OCI-LY3 (cell line): ENCODE measurements around the gene WDR37.

Source experiments
- H2AFZ ChIP-seq: fragments of 200-600, 300-600 bp; shearing (Covaris generic); 2 replicates; pipeline ENCODE4 v1.6.0; 2014; ENCODE audit warnings: antibody characterized with exemption, low read depth, low read length
- H3K27ac ChIP-seq: fragments of 200-600, 300-600 bp; sonication (generic); 2 replicates; pipeline ENCODE4 v1.5.1; 2014; ENCODE audit warnings: mild to moderate bottlenecking, low read length, moderate library complexity, mixed read lengths
- H3K27me3 ChIP-seq: fragments of 200-600, 300-600 bp; sonication (generic); 2 replicates; pipeline ENCODE4 v1.6.1; 2014; ENCODE audit warnings: low read depth, low read length, mixed read lengths
- H3K36me3 ChIP-seq: fragments of 200-600, 300-600 bp; sonication (generic); replicated peaks from 2 replicates; pipeline ENCODE3; 2014; ENCODE audit warnings: low read depth, low read length, mixed read lengths
- H3K4me1 ChIP-seq: fragments of 300-600, 200-600 bp; sonication (generic); 2 replicates; pipeline ENCODE4 v1.6.1; 2014; ENCODE audit warnings: low read length, mixed read lengths
- H3K4me2 ChIP-seq: fragments of 200-600, 300-600 bp; sonication (generic); 2 replicates; pipeline ENCODE4 v1.6.1; 2014; ENCODE audit warnings: low read length, mixed read lengths
- H3K4me3 ChIP-seq: fragments of 300-600, 200-600 bp; sonication (generic); 2 replicates; pipeline ENCODE4 v1.5.1; 2014; ENCODE audit warnings: antibody characterized with exemption, mild to moderate bottlenecking, low read length, moderate library complexity
- H3K79me2 ChIP-seq: fragments of 300-600, 200-600 bp; shearing (Covaris generic); 2 replicates; pipeline ENCODE4 v1.6.1; 2014; ENCODE audit warnings: mild to moderate bottlenecking, low read length, mixed read lengths
- H3K9ac ChIP-seq: fragments of 300-600, 200-600 bp; shearing (Covaris generic); 2 replicates; pipeline ENCODE4 v1.6.0; 2014; ENCODE audit warnings: mild to moderate bottlenecking, low read length, moderate library complexity
- H3K9me3 ChIP-seq: fragments of 200-600, 300-600 bp; shearing (Covaris generic); 2 replicates; pipeline ENCODE4 v1.6.1; 2014; ENCODE audit warnings: low read length, mixed read lengths; ENCODE audit not compliant: insufficient read depth
- H4K20me1 ChIP-seq: fragments of 200-600, 300-600 bp; sonication (generic); 2 replicates; pipeline ENCODE4 v1.6.1; 2016; ENCODE audit warnings: low read length, mixed read lengths; ENCODE audit not compliant: insufficient read depth
- EZH2phosphoT487 ChIP-seq: fragments of 200-600 bp; shearing (Covaris generic); IDR thresholded peaks from 2 replicates; pipeline ENCODE4 v1.6.1; 2018; ENCODE audit warnings: antibody characterized with exemption, mixed run types, low read depth
- TF ChIP-seq, protein P1 (sequence below): fragments of 200-600, 300-600 bp; sonication (generic); IDR thresholded peaks from 2 replicates; pipeline ENCODE4 v1.5.1; 2014; ENCODE audit warnings: antibody characterized with exemption, low read length, low read depth

The WDR37 gene, protein sequence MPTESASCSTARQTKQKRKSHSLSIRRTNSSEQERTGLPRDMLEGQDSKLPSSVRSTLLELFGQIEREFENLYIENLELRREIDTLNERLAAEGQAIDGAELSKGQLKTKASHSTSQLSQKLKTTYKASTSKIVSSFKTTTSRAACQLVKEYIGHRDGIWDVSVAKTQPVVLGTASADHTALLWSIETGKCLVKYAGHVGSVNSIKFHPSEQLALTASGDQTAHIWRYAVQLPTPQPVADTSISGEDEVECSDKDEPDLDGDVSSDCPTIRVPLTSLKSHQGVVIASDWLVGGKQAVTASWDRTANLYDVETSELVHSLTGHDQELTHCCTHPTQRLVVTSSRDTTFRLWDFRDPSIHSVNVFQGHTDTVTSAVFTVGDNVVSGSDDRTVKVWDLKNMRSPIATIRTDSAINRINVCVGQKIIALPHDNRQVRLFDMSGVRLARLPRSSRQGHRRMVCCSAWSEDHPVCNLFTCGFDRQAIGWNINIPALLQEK

DNA sequence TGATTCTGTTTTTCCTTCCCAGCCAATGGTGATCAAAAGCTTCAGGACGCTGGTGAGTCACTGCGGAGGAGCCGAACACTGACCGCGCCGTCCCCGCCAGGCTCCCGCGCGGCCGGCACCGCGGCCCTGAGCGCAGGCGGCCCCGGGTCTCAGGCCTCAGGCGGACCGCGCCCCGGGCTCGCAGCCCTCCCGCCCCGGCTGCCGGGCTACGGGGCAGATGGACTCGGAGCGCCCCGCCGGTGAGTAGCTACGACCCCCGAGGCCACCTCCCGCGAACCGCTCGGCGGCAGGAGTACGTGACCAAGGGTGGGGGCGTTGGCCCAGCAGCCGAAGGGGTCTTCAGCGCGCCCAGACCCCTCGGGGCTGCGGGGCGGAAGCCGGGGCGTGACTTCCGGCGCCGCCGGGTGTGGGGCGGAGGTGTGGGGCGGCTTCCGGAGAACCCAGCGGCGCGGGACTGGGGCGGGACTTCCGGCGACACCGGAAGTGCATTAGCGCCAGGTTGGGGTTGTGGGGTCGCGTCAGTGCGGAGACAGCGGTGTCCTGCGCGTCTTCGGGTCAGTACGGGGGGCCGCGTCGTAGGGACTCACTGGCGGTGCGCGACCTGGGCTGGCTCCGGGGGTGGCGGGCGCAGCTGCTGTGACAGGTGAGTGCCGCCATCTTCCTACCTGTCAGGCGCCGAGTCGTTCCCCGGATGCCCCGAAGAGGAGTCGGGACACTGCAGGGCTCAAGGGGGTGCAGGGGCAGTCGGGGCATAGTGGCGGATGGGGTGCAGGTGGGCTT lies at the start of gene WDR37:
Gene WDR37, plus strand, starts transcription at position 60 of the 780 bp plus-strand sequence. CDS start 15,771 bp downstream, outside the sequence.
- Histone ChIP-seq H3K79me2 (peaks cover 99% of the 10 kb centered on the region), H3K4me3 (peak within 1 kb of the TSS; percentile 96), H3K9ac (peak within 1 kb of the TSS; percentile 79), H3K4me2 (peak within 1 kb of the TSS; percentile 88), H2AFZ (no peak within 1 kb of the TSS; the same call in 1 of the 2 replicates), H4K20me1 (peaks cover 16% of the 10 kb centered on the region), H3K9me3 (no peaks in the 10 kb centered on the region), H3K36me3 (peaks cover 22% of the 10 kb centered on the region), H3K27ac (peak within 1 kb of the TSS; percentile 64), H3K27me3 (no peaks in the 10 kb centered on the region), H3K4me1 (peaks cover 26% of the 10 kb centered on the region)
- TF ChIP-seq, protein P1, sequence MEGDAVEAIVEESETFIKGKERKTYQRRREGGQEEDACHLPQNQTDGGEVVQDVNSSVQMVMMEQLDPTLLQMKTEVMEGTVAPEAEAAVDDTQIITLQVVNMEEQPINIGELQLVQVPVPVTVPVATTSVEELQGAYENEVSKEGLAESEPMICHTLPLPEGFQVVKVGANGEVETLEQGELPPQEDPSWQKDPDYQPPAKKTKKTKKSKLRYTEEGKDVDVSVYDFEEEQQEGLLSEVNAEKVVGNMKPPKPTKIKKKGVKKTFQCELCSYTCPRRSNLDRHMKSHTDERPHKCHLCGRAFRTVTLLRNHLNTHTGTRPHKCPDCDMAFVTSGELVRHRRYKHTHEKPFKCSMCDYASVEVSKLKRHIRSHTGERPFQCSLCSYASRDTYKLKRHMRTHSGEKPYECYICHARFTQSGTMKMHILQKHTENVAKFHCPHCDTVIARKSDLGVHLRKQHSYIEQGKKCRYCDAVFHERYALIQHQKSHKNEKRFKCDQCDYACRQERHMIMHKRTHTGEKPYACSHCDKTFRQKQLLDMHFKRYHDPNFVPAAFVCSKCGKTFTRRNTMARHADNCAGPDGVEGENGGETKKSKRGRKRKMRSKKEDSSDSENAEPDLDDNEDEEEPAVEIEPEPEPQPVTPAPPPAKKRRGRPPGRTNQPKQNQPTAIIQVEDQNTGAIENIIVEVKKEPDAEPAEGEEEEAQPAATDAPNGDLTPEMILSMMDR, result no peak
- TF ChIP-seq EZH2phosphoT487, result no peak

DNA sequence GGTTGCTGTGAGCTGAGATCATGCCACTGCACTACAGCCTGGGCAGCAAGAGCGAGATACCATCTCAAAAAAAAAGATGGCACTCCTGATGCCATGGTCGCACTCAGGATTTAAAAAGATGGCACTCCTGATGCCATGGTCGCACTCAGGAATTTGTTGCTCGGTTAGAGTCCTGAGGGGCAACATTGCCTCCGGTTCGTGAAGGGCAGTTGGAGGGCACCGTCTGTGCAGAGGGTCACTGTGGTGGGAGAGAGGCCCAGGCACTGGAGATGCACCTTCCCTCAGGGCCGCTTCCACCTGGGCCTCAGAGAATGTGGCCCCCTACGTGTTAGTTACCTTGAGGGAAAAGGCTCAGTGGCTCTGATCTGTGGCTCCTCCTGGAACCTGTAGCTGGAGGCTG lies 49.6 kb upstream of the WDR37 start:
- no peaks in the 10 kb centered on the region for H3K27me3 ChIP-seq
- TF ChIP-seq, protein P1, result no peak
- TF ChIP-seq EZH2phosphoT487, result no peak
- H3K4me3 ChIP-seq, result no peak overlapping the region
- H3K9me3 ChIP-seq, result no peaks in the 10 kb centered on the region
- H4K20me1 ChIP-seq, result 0 out of 2 replicates have a peak, but pooled peaks cover 5% of the 10 kb centered on the region
- H3K4me2 ChIP-seq, result no peak overlapping the region
- peaks cover 32% of the 10 kb centered on the region for H3K79me2 ChIP-seq
- peaks cover 46% of the 10 kb centered on the region for H3K36me3 ChIP-seq
- H3K4me1 ChIP-seq, result no peaks in the 10 kb centered on the region
- H3K27ac ChIP-seq, result no peak overlapping the region
- H3K9ac ChIP-seq, result no peak overlapping the region
- no peak overlapping the region for H2AFZ ChIP-seq

DNA sequence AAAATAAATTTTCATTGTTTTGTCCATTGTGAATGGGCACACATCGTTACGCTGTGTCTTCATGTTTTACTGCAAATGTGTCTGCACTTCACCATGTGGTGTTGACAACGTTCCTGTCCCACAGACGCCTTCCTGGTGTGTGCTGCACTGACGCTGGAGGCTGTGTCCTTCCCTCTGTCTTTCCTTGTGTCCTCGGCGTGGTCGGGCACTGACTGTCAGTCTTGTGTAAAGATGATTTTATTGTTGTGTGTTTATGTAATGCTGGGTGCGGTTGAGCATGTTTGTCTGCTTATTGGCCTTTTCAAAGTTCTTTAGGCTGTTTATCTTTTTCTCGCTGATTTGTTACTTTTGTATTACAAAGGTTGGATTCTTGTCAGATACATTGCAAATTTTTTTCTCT lies 48.6 kb upstream of the WDR37 start:
- Histone ChIP-seq H3K36me3 (peaks cover 48% of the 10 kb centered on the region), H2AFZ (no peak overlapping the region), H3K79me2 (peaks cover 23% of the 10 kb centered on the region)

More for the DNA sequence above, 48.6 kb upstream of the WDR37 start:
- Histone ChIP-seq H3K9me3 (no peaks in the 10 kb centered on the region), H4K20me1 (0 out of 2 replicates have a peak, but pooled peaks cover under 1% of the 10 kb centered on the region), H3K27ac (no peak overlapping the region), H3K4me2 (no peak overlapping the region), H3K4me3 (no peak overlapping the region), H3K4me1 (no peaks in the 10 kb centered on the region), H3K27me3 (no peaks in the 10 kb centered on the region), H3K9ac (no peak overlapping the region)
- TF ChIP-seq EZH2phosphoT487, result no peak
- TF ChIP-seq, protein P1, result no peak
